Vagina (tissue), 2 donors: ENCODE measurements around the gene GBGT1. TPM values are rescaled to one million over a fixed set of nuclear protein-coding genes. Genes with fewer than 3 reads are reported as not detected.
A peak's percentile ranks its signal among the peaks of the same experiment; 100 is the strongest.

Source experiments
- DNase-seq, 2 donors: peaks; one replicate each; pipeline ENCODE4 v3.0.0-alpha.2; 2017; ENCODE audit errors: extremely low spot score in 2 of 2
- H3K27ac ChIP-seq: fragments of 200-600 bp; sonication (generic); one replicate; pipeline ENCODE4 v1.5.1; 2019
- H3K27me3 ChIP-seq: fragments of 200-600 bp; sonication (generic); one replicate; pipeline ENCODE4 v1.5.1; 2019
- H3K36me3 ChIP-seq, 2 donors: fragments of 200-600 bp; sonication (generic); one replicate each; pipeline ENCODE4 v1.5.1; 2017 to 2019
- H3K4me1 ChIP-seq: fragments of 200-600 bp; sonication (generic); one replicate; pipeline ENCODE4 v1.5.1; 2019
- H3K4me3 ChIP-seq, 2 donors: fragments of 200-600 bp; sonication (generic); 1 replicate in 1 of 2; 2 replicates in 1 of 2; pipeline ENCODE4 v1.5.1; 2016 to 2019
- H3K9me3 ChIP-seq: fragments of 200-600 bp; sonication (generic); one replicate; pipeline ENCODE4 v1.5.1; 2019
- CTCF ChIP-seq, 3 experiments: fragments of 450-650 bp in 2 of 3; fragments of 200-600 bp in 1 of 3; sonication (generic) in 1 of 3; IDR thresholded peaks; one replicate each; pipeline ENCODE4 v1.5.1; 2017 to 2019; ENCODE audit warnings: antibody characterized with exemption in 3 of 3, mild to moderate bottlenecking in 2 of 3, moderate library complexity in 2 of 3
- POLR2A ChIP-seq, 2 donors: fragments of 450-650 bp; IDR thresholded peaks; one replicate each; pipeline ENCODE4 v1.6.1; 2017; ENCODE audit warnings: antibody characterized with exemption in 2 of 2, mild to moderate bottlenecking in 2 of 2, moderate library complexity in 2 of 2
- POLR2AphosphoS5 ChIP-seq, 2 donors: sonication (generic); formaldehyde crosslinking; IDR thresholded peaks; one replicate each; pipeline ENCODE4 v1.9.0; 2017; ENCODE audit warnings: antibody characterized with exemption in 2 of 2, mild to moderate bottlenecking in 2 of 2, low read depth in 1 of 2; ENCODE audit not compliant: insufficient read depth in 1 of 2
- intact Hi-C: fragments of 100-400 bp; cut with DNase I; formaldehyde crosslinking; loops from one replicate; pipeline ENCODE4 v1.15.1; 2023
- total RNA-seq: library from RNA; depleted of rRNA; stranded (reverse); fragments of >200 nt; gene quantifications from one replicate; pipeline ENCODE4 v1.2.3, GENCODE V29; 2016

GBGT1 gene
- total RNA-seq, 1 donor from 2014 or later: 27.0 TPM

- intact Hi-C loops: no loop called here
- Histone ChIP-seq H3K4me1 (peaks cover 33% of the 10 kb centered on the region), H3K36me3 (no peaks in the 10 kb centered on the region), H3K27ac (peak overlapping the region; percentile 60), H3K27me3 (no peaks in the 10 kb centered on the region), H3K9me3 (no peaks in the 10 kb centered on the region), H3K4me3 (peak overlapping the region; percentile 61 to 80)
- DNase-seq: no peak
- no peak for TF ChIP-seq POLR2A (IDR thresholded peaks at IDR 0.05)
- no peak for TF ChIP-seq POLR2AphosphoS5 (IDR thresholded peaks at IDR 0.05; ENCODE audit: insufficient read depth in 1 of 2, low read depth in 1 of 2)
- no peak for TF ChIP-seq CTCF (IDR thresholded peaks at IDR 0.05)
Observed at GRCh38 chr9:133164191-133164590, 477 bp upstream of the GBGT1 start.

- H3K27ac ChIP-seq: peak overlapping the region; percentile 60
- no peaks in the 10 kb centered on the region for H3K36me3 ChIP-seq
- intact Hi-C loops: no loop called here
- no peak for TF ChIP-seq POLR2AphosphoS5 (IDR thresholded peaks at IDR 0.05; ENCODE audit: insufficient read depth in 1 of 2, low read depth in 1 of 2)
- no peak for TF ChIP-seq CTCF (IDR thresholded peaks at IDR 0.05)
- no peak for TF ChIP-seq POLR2A (IDR thresholded peaks at IDR 0.05)
- no peaks in the 10 kb centered on the region for H3K27me3 ChIP-seq
- peak overlapping the region; percentile 61 to 80 for H3K4me3 ChIP-seq
- H3K9me3 ChIP-seq: no peaks in the 10 kb centered on the region
- DNase-seq: no peak
- H3K4me1 ChIP-seq: peaks cover 33% of the 10 kb centered on the region
Observed at GRCh38 chr9:133162861-133163503, 732 bp downstream of the GBGT1 start.

GRCh38 chr9:133161547-133161950 is 2.2 kb downstream of the GBGT1 start:
- Histone ChIP-seq H3K27me3 (no peaks in the 10 kb centered on the region), H3K27ac (peak overlapping the region; percentile 21), H3K9me3 (no peaks in the 10 kb centered on the region), H3K4me1 (peaks cover 33% of the 10 kb centered on the region), H3K4me3 (no peak overlapping the region), H3K36me3 (no peaks in the 10 kb centered on the region)
- intact Hi-C loops: no loop called here
- TF ChIP-seq CTCF (IDR thresholded peaks at IDR 0.05) (no peak), POLR2AphosphoS5 (IDR thresholded peaks at IDR 0.05; ENCODE audit: insufficient read depth in 1 of 2, low read depth in 1 of 2) (no peak), POLR2A (IDR thresholded peaks at IDR 0.05) (no peak)
- DNase-seq: no peak

GRCh38 chr9:133160742-133161546 is 2.8 kb downstream of the GBGT1 start:
- intact Hi-C loops: no loop called here
- H3K27me3 ChIP-seq: no peaks in the 10 kb centered on the region
- H3K4me3 ChIP-seq: no peak overlapping the region
- H3K4me1 ChIP-seq: peaks cover 33% of the 10 kb centered on the region
- DNase-seq: no peak
- TF ChIP-seq POLR2A (IDR thresholded peaks at IDR 0.05): no peak
- TF ChIP-seq POLR2AphosphoS5 (IDR thresholded peaks at IDR 0.05; ENCODE audit: insufficient read depth in 1 of 2, low read depth in 1 of 2): peak in 1 of 2 donors; percentile 89
- peak in 2 of 3 experiments; percentile 42 to 73 for TF ChIP-seq CTCF (IDR thresholded peaks at IDR 0.05)
- H3K9me3 ChIP-seq: no peaks in the 10 kb centered on the region
- H3K27ac ChIP-seq: peak overlapping the region; percentile 21
- no peaks in the 10 kb centered on the region for H3K36me3 ChIP-seq

- no peaks in the 10 kb centered on the region for H3K27me3 ChIP-seq
- no peak for TF ChIP-seq POLR2A (IDR thresholded peaks at IDR 0.05)
- no peak for TF ChIP-seq POLR2AphosphoS5 (IDR thresholded peaks at IDR 0.05; ENCODE audit: insufficient read depth in 1 of 2, low read depth in 1 of 2)
- TF ChIP-seq CTCF (IDR thresholded peaks at IDR 0.05): no peak
- H3K4me3 ChIP-seq: no peak overlapping the region
- no peaks in the 10 kb centered on the region for H3K36me3 ChIP-seq
- no peak overlapping the region for H3K27ac ChIP-seq
- no peaks in the 10 kb centered on the region for H3K9me3 ChIP-seq
- intact Hi-C loops: no loop called here
- peaks cover 28% of the 10 kb centered on the region for H3K4me1 ChIP-seq
- DNase-seq: no peak
Observed at GRCh38 chr9:133158695-133159094, 5.0 kb downstream of the GBGT1 start.
